ENCODE data around the gene LDB2.

- no peak for TF ChIP-seq CTCF (IDR thresholded peaks at IDR 0.05)
- no peak for TF ChIP-seq ZFX (IDR thresholded peaks at IDR 0.05; ENCODE audit: borderline replicate concordance)
These were observed 10.8 kb upstream of the LDB2 start for GRCh38 chr4:16909281-16909680.
